Measurements from ENCODE around the gene MCC.

Gene MCC

GRCh38 chr5:113245427-113246225 is 242.6 kb downstream of the MCC start:
- no peak for ATAC-seq

DNA sequence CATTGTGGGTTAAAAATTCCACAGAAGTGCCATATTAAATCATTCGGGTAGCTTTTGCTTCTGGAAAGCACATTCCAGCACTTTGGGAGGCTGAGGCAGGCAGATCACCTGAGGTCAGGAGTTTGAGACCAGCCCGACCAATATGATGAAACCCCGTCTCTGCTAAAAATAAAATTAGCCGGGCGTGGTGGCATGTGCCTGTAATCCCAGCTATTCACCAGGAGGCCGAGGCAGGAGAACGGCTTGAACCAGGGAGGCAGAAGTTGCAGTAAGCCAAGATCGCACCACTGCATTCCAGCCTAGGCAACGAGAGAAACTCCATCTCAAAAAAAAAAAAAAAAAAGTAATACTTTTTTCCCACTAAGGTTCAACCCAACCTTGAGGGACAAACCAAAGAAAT is 243.3 kb downstream of the MCC start:
- no peak for DNase-seq
- no peak for ATAC-seq

More at GRCh38 chr5:113245427-113246225, 242.6 kb downstream of the MCC start:
- DNase-seq = no peak

DNA sequence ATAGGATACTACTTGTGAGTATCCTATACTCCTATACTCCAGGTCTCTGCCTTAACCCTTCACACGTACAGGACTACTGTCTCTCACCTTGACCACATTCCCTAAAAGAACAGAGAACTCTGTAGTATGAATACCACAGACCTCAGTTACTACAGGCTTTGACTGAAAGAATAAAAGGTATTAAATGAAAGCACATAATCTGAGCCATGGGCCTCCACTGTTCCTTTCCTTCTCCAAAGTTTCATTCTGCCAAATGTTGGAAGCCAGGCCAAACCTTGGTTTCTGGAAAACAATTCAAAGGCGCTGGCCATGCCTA is 244.9 kb downstream of the MCC start:
- ATAC-seq (no peak), DNase-seq (no peak)

- ATAC-seq (no peak), DNase-seq (no peak)
These were observed 245.5 kb downstream of the MCC start for GRCh38 chr5:113242481-113243348.

DNA sequence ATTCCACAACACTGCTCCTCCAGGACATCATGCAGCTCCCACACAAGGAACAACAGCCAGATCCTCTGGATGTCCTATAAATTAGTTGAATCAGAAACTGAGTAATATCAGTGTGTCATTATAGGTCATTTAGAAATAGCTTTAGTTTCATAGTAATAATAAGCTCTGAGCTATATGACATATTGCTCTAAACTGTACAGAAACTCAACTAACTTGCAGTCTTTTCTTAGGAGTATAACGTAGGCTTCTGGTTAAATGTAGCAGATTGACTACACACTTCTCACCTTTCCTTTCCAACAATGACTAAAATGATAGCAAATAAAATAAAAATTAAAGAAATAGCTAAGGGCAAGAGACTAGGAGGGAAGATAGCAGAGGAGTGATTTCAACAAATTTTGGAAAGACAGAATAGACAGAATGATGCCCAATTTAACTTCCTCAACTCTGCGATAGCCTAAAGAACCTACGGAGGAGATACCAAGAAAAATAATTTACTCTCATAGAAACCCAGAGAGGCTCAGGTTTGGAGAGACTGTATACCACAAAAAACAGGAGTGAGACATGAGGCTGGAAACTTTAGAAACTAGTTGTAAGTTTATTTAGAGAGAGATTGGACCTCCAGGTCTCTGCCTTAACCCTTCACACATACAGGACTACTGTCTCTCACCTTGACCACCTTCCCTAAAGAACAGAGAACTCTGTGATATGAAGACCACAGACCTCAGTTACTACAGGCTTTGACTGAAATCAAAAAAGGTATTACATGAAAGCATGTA is 247.1 kb downstream of the MCC start:
- ATAC-seq = no peak
- DNase-seq = no peak

DNA sequence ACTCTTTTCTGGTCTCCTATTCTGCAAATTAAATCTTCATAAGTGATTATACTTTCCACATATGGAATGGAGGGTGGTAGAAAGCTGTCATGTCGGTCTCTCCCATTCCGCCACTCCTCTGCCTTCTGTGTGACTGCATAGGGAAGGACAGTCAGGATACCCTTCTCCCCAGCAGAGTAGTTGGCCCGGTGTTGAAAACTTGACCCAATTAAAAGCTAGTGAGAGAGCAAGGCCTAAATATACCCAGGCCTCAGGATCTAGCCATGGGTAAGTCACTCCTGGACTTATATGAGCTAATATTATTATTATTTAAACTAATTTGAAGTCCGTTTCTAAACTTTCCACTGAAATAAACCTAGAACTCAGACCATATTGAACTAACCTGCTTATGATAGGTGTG is 248.2 kb downstream of the MCC start:
- no peak for ATAC-seq
- no peak for DNase-seq

DNA sequence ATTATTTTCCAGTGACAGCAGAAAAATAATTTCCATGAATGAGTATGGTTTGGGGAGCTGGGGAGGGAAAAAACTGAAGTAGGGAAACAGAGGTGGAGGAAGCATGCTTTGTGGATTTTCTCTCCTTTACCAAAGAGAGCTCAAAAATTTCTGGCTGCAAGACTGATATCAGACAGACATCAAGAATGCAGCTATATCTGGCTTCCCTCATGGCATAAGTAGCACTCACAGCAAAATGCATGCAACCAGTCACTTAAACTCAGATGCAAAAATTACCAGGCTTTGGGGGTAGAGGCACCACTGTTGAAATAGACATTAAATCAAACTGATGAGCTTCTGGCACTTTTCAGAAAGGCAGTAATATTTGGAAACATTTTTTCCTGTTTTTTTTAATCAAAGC is 250.4 kb downstream of the MCC start:
- ATAC-seq = no peak
- DNase-seq = no peak

- DNase-seq (no peak), ATAC-seq (no peak)
These were observed 251.5 kb downstream of the MCC start for GRCh38 chr5:113236536-113237288.

DNA sequence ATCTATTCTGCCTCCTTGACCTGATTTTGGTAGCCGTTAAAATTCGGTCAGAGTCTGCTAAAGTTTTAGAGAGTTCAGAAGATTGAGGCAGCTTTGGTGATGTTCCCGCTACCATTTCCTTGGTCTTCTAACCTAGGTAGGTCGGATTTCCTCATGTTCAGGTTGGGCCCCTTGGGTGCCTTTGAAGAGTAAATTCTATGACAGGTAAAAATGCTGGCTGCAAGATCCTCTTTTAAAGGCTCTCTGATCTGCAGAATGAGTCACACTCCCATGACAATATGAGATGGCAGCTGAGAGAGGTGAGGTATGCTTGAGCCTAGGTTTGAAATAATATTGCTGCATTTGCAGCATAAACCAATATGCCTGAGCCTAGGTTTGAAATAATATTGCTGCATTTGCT is 252.4 kb downstream of the MCC start:
- no peak for ATAC-seq

DNA sequence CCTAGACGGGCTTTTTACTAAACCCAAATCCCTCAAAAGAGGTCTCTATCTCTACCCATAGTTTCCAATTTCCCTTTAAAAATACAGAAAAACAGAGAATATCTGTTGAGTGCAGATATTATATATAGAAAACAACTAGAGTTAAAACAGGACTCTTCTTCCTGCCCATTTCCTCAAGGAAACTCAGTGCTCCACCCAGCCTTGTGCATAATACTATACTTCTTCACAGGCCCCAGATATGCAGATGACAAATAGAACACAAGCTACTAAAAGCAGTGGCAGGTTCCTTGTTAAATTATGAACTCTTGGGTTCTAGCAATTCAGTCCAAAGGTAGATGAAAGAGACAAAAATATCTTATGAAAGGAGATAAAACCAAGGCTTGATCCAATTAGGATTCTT is 253.7 kb downstream of the MCC start:
- DNase-seq (no peak), ATAC-seq (no peak)

More for the DNA sequence above, 252.4 kb downstream of the MCC start:
- no peak for DNase-seq

GRCh38 chr5:113233606-113234005 is 254.6 kb downstream of the MCC start:
- ATAC-seq (no peak), DNase-seq (no peak)

GRCh38 chr5:113232667-113233066 is 255.6 kb downstream of the MCC start:
- no peak for DNase-seq

DNA sequence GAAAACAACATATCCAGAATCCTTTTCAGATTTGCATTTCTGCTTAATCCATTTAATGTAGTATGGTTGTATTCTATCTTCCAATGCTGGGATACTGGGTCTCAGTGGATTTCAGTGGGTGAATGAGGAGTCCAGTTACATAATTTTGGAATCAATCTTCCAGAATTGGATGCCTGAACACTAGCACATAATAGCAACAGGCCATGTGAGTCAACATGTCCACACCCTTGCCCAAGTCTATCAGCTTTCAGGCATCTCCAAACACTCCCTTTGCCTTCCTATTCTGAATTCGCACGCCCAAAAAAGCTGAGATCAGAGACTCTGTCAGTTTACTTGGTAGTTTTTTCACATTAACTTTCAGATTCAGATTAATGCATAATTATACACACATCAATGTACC is 256.0 kb downstream of the MCC start:
- ATAC-seq (no peak), DNase-seq (no peak)

More at GRCh38 chr5:113232667-113233066, 255.6 kb downstream of the MCC start:
- no peak for ATAC-seq

GRCh38 chr5:113231653-113232000 is 256.6 kb downstream of the MCC start:
- DNase-seq (no peak), ATAC-seq (no peak)

GRCh38 chr5:113230711-113231652 is 257.3 kb downstream of the MCC start:
- ATAC-seq (peak; percentile 52), DNase-seq (no peak)

GRCh38 chr5:113227798-113228197 is 260.5 kb downstream of the MCC start:
- DNase-seq (no peak), ATAC-seq (no peak)

GRCh38 chr5:113226116-113226736 is 262.0 kb downstream of the MCC start:
- ATAC-seq (no peak), DNase-seq (no peak)

DNA sequence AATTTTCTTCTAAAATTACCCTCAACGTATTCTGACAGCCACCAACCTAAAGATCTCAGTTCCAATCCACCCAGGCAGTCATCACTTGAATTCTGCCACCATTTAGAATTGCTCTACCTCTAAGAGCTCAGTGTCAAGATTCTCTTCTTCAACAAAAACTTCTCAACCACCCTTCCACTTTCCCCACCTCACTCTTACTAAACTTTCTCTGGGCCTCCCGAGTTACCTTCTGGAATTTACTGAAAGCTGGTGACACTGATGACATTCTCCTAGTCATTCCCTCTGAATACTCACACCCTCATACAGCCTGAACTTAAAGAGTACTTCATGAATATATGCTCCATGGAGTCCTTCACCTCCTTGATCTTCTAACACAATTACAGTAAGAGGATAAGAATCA is 263.0 kb downstream of the MCC start:
- DNase-seq = no peak
- ATAC-seq = no peak

- ATAC-seq (no peak), DNase-seq (no peak)
These were observed 263.6 kb downstream of the MCC start for GRCh38 chr5:113224605-113225065.
